Measurements from ENCODE around the gene CCDC17. TPM values are rescaled to one million over a fixed set of nuclear protein-coding genes. Genes with fewer than 3 reads are reported as not detected.

Gene CCDC17
- total RNA-seq, 1 donor from 2014 or later: 3.8 TPM

GRCh38 chr1:45660336-45660735 lies 36.5 kb upstream of the CCDC17 start:
- TF ChIP-seq CTCF (IDR thresholded peaks at IDR 0.05; ENCODE audit: insufficient read depth, low read depth, low read length) (no peak), EZH2 (IDR thresholded peaks at IDR 0.05; ENCODE audit: insufficient read depth, low read length) (no peak)
- no peak overlapping the region for H3K27ac Mint-ChIP-seq (ENCODE audit: unreplicated experiment)
- DNase-seq (ENCODE audit: low read depth): no peak
- no peak overlapping the region for H3K4me3 Mint-ChIP-seq (ENCODE audit: unreplicated experiment)
- H3K27me3 ChIP-seq (ENCODE audit: insufficient read depth, low read length): no peaks in the 10 kb centered on the region
- H3K79me2 ChIP-seq (ENCODE audit: insufficient read depth, low read length): peaks cover 54% of the 10 kb centered on the region
- H3K9me3 ChIP-seq (ENCODE audit: insufficient read depth, low read depth, low read length): no peaks in the 10 kb centered on the region
- H3K9ac ChIP-seq (ENCODE audit: low read length): no peak overlapping the region
- H4K20me1 ChIP-seq (ENCODE audit: insufficient read depth, low read length): peaks cover 62% of the 10 kb centered on the region
- no peaks in the 10 kb centered on the region for H3K4me1 Mint-ChIP-seq (ENCODE audit: low read depth, unreplicated experiment)
- H3K27ac ChIP-seq (ENCODE audit: low read depth, low read length): no peak overlapping the region
- no peaks in the 10 kb centered on the region for H3K27me3 Mint-ChIP-seq (ENCODE audit: low read depth, unreplicated experiment)
- H3K4me2 ChIP-seq (ENCODE audit: low read length): no peak overlapping the region
- FAIRE-seq: no peak
- H3K4me3 ChIP-seq (ENCODE audit: insufficient read depth, low read depth, low read length): no peak overlapping the region
- H3K4me1 ChIP-seq (ENCODE audit: insufficient read depth, low read length): no peaks in the 10 kb centered on the region
- peaks cover 36% of the 10 kb centered on the region for H3K36me3 ChIP-seq (ENCODE audit: insufficient read depth, low read length)
- no peak overlapping the region for H2AFZ ChIP-seq (ENCODE audit: low read depth, low read length)
- H3K36me3 Mint-ChIP-seq (ENCODE audit: low read depth, unreplicated experiment): peaks cover 12% of the 10 kb centered on the region
- H3K9me3 Mint-ChIP-seq (ENCODE audit: unreplicated experiment): no peaks in the 10 kb centered on the region

GRCh38 chr1:45659222-45659621 lies 35.4 kb upstream of the CCDC17 start:
- Histone ChIP-seq H2AFZ (ENCODE audit: low read depth, low read length) (no peak overlapping the region), H3K9ac (ENCODE audit: low read length) (no peak overlapping the region), H4K20me1 (ENCODE audit: insufficient read depth, low read length) (peaks cover 52% of the 10 kb centered on the region), H3K27me3 (ENCODE audit: insufficient read depth, low read length) (no peaks in the 10 kb centered on the region), H3K9me3 (ENCODE audit: insufficient read depth, low read depth, low read length) (no peaks in the 10 kb centered on the region), H3K4me3 (ENCODE audit: insufficient read depth, low read depth, low read length) (no peak overlapping the region), H3K36me3 (ENCODE audit: insufficient read depth, low read length) (peaks cover 45% of the 10 kb centered on the region), H3K79me2 (ENCODE audit: insufficient read depth, low read length) (peaks cover 43% of the 10 kb centered on the region), H3K27ac (ENCODE audit: low read depth, low read length) (no peak overlapping the region), H3K4me2 (ENCODE audit: low read length) (no peak overlapping the region), H3K4me1 (ENCODE audit: insufficient read depth, low read length) (no peaks in the 10 kb centered on the region)
- no peaks in the 10 kb centered on the region for H3K27me3 Mint-ChIP-seq (ENCODE audit: low read depth, unreplicated experiment)
- no peaks in the 10 kb centered on the region for H3K4me1 Mint-ChIP-seq (ENCODE audit: low read depth, unreplicated experiment)
- H3K36me3 Mint-ChIP-seq (ENCODE audit: low read depth, unreplicated experiment): peaks cover 10% of the 10 kb centered on the region
- no peak overlapping the region for H3K27ac Mint-ChIP-seq (ENCODE audit: unreplicated experiment)
- FAIRE-seq (no peak), DNase-seq (ENCODE audit: low read depth) (no peak)
- H3K4me3 Mint-ChIP-seq (ENCODE audit: unreplicated experiment): no peak overlapping the region
- H3K9me3 Mint-ChIP-seq (ENCODE audit: unreplicated experiment): no peaks in the 10 kb centered on the region
- no peak for TF ChIP-seq EZH2 (IDR thresholded peaks at IDR 0.05; ENCODE audit: insufficient read depth, low read length)
- no peak for TF ChIP-seq CTCF (IDR thresholded peaks at IDR 0.05; ENCODE audit: insufficient read depth, low read depth, low read length)

GRCh38 chr1:45658171-45658570 lies 34.3 kb upstream of the CCDC17 start:
- DNase-seq (ENCODE audit: low read depth): no peak
- H3K27me3 ChIP-seq (ENCODE audit: insufficient read depth, low read length): no peaks in the 10 kb centered on the region
- no peaks in the 10 kb centered on the region for H3K27me3 Mint-ChIP-seq (ENCODE audit: low read depth, unreplicated experiment)

More at GRCh38 chr1:45658171-45658570, 34.3 kb upstream of the CCDC17 start:
- Histone ChIP-seq H3K4me2 (ENCODE audit: low read length) (no peak overlapping the region), H2AFZ (ENCODE audit: low read depth, low read length) (no peak overlapping the region), H3K4me3 (ENCODE audit: insufficient read depth, low read depth, low read length) (no peak overlapping the region), H3K4me1 (ENCODE audit: insufficient read depth, low read length) (no peaks in the 10 kb centered on the region), H3K9ac (ENCODE audit: low read length) (no peak overlapping the region), H3K27ac (ENCODE audit: low read depth, low read length) (no peak overlapping the region), H3K79me2 (ENCODE audit: insufficient read depth, low read length) (peaks cover 36% of the 10 kb centered on the region), H3K36me3 (ENCODE audit: insufficient read depth, low read length) (peaks cover 45% of the 10 kb centered on the region), H3K9me3 (ENCODE audit: insufficient read depth, low read depth, low read length) (no peaks in the 10 kb centered on the region), H4K20me1 (ENCODE audit: insufficient read depth, low read length) (peaks cover 42% of the 10 kb centered on the region)
- Mint-ChIP-seq H3K27ac (ENCODE audit: unreplicated experiment) (no peak overlapping the region), H3K4me3 (ENCODE audit: unreplicated experiment) (no peak overlapping the region), H3K36me3 (ENCODE audit: low read depth, unreplicated experiment) (peaks cover 10% of the 10 kb centered on the region), H3K9me3 (ENCODE audit: unreplicated experiment) (no peaks in the 10 kb centered on the region), H3K4me1 (ENCODE audit: low read depth, unreplicated experiment) (no peaks in the 10 kb centered on the region)
- TF ChIP-seq EZH2 (IDR thresholded peaks at IDR 0.05; ENCODE audit: insufficient read depth, low read length): no peak
- TF ChIP-seq CTCF (IDR thresholded peaks at IDR 0.05; ENCODE audit: insufficient read depth, low read depth, low read length): no peak
- no peak for FAIRE-seq

Data from astrocyte (in vitro differentiated cells and primary cell).